GM21825 (cell line): Measurements from ENCODE around the gene POLR3A.
A peak's percentile ranks its signal among the peaks of the same experiment; 100 is the strongest.

Experiments used
- ATAC-seq: cut with Tn5 transposase; IDR thresholded peaks from one replicate; pipeline ENCODE4 v1.9.1; 2021; ENCODE audit warnings: mild to moderate bottlenecking, moderate library complexity; ENCODE audit not compliant: unreplicated experiment

The POLR3A gene

GRCh38 chr10:78047314-78047891 lies 18.1 kb upstream of the POLR3A start:
- peak; percentile 43 for ATAC-seq

GRCh38 chr10:78046711-78047269 lies 17.5 kb upstream of the POLR3A start:
- no peak for ATAC-seq

GRCh38 chr10:78045856-78046255 lies 16.5 kb upstream of the POLR3A start:
- ATAC-seq: no peak

- ATAC-seq: peak; percentile 57
Observed at GRCh38 chr10:78045237-78045636, 15.9 kb upstream of the POLR3A start.

GRCh38 chr10:78044699-78045098 lies 15.4 kb upstream of the POLR3A start:
- no peak for ATAC-seq

- no peak for ATAC-seq
Observed at GRCh38 chr10:78044179-78044578, 14.9 kb upstream of the POLR3A start.

GRCh38 chr10:78042752-78043104 lies 13.4 kb upstream of the POLR3A start:
- ATAC-seq: no peak

GRCh38 chr10:78042058-78042751 lies 12.9 kb upstream of the POLR3A start:
- ATAC-seq: no peak

GRCh38 chr10:78041170-78042057 lies 12.1 kb upstream of the POLR3A start:
- ATAC-seq: no peak

- ATAC-seq: no peak
Observed at GRCh38 chr10:78039743-78040142, 10.4 kb upstream of the POLR3A start.

- ATAC-seq: no peak
Observed at GRCh38 chr10:78038791-78039547, 9.7 kb upstream of the POLR3A start.

GRCh38 chr10:78038105-78038504 lies 8.8 kb upstream of the POLR3A start:
- no peak for ATAC-seq

- no peak for ATAC-seq
Observed at GRCh38 chr10:78035933-78036583, 6.7 kb upstream of the POLR3A start.

- ATAC-seq: no peak
Observed at GRCh38 chr10:78035437-78035836, 6.1 kb upstream of the POLR3A start.

- ATAC-seq: no peak
Observed at GRCh38 chr10:78035025-78035424, 5.7 kb upstream of the POLR3A start.

- peak; percentile 88 for ATAC-seq
Observed at GRCh38 chr10:78033637-78034470, 4.5 kb upstream of the POLR3A start, which contains the start of gene RPS24. TSS of gene RPS24 (plus strand) at chr10:78033863. CDS start at chr10:78033902, 39 bp downstream.

GRCh38 chr10:78033387-78033636 lies 4.0 kb upstream of the POLR3A start:
- no peak for ATAC-seq

- ATAC-seq: no peak
Observed at GRCh38 chr10:78028438-78029268, 662 bp downstream of the POLR3A start.
